ENCODE results near the gene P2RX1.
A peak's percentile ranks its signal among the peaks of the same experiment; 100 is the strongest.

Gene P2RX1

GRCh38 chr17:3923466-3924190 lies 7.4 kb upstream of the P2RX1 start:
- DNase-seq = no peak

DNA sequence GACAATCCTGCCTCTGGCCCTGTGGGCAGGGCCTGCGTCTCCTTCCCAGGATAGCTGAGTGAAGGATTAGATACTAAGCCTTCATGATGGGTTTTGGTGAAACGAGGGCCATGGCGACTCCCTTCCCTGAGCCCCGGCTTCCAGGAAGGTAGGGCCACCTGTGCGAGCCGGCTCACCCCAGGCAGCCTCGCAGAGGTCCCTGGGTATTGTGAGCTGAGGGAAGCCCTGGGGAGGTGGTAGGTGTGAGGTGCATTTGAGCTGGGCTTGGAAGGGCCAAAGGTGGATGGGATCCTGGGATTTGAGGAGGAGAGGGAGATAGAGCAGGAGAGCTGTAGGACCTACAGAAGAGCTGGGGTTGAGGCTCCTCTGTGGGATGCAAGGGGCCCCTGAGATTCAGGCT lies 6.5 kb upstream of the P2RX1 start:
- DNase-seq = no peak

- no peak for DNase-seq
These were observed 5.4 kb upstream of the P2RX1 start for GRCh38 chr17:3921502-3922319.

DNA sequence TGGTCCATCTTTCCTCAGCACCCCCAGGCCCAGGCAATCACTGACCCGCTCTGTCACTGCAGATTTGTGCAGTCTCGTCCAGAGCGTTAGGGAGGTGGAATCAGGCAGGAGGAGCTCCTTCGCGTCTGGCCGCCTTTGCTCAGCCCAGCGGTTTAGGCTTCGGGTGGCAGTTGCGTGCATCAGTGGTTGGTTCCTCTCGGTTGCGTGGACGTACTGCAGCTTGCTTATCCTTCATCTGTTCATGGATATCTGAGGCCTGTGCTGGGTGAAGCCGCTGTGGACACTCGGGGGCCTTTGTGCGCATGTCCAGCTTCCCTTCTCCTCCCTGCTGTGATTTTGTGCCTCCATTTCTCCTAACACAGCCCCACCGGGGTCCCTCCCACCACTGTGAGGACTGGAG lies 4.7 kb upstream of the P2RX1 start:
- DNase-seq = no peak

GRCh38 chr17:3919123-3919624 lies 2.9 kb upstream of the P2RX1 start:
- no peak for DNase-seq

GRCh38 chr17:3918372-3919122 lies 2.3 kb upstream of the P2RX1 start:
- DNase-seq = no peak

DNA sequence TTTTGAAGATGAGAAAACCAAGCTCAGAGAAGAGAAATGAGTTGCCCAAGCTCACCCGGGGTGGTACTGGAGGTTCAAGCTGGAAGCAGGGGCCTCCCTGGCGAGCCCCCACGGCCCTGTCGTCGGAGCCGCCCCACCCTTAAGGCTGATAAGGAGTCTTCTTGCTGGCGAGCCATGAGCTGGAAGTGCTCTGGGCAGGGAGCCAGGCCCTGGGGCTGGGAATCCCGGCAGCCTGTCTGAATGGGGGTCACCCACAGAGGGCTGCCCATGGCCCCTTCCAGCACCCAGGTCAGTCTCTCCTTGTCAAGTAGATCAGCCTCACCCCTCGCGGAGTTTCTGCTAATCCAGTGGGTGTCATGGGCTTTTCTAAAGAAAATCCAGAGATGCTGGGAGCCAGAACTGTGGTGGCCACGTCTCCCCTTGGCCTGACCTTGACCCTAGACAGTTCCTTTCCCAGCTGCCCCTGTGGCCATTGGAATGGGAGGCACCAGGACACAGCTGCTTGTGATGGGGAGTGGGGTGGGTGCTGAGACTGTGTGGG lies 1.2 kb upstream of the P2RX1 start:
- no peak for DNase-seq

DNA sequence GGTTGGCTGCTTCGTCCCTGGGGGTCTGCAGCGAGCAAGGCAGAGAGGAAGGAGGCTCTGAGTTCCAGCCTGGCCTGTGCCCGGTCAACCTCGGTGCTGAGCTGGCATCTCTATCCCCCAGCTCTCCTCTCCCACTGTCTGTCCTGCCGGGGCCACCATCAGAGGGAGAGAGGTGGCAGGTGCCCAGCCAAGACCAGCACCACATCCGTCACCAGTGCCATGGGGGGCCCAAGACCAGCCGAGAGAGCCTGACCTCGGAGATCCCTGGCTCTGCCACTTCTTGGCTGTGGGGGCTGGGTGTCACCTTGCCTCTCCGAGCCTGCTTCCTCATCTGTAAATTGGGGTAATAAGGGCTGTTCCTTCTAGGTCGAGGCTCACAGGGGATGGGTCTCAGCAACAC lies 560 bp upstream of the P2RX1 start:
- no peak for DNase-seq

DNA sequence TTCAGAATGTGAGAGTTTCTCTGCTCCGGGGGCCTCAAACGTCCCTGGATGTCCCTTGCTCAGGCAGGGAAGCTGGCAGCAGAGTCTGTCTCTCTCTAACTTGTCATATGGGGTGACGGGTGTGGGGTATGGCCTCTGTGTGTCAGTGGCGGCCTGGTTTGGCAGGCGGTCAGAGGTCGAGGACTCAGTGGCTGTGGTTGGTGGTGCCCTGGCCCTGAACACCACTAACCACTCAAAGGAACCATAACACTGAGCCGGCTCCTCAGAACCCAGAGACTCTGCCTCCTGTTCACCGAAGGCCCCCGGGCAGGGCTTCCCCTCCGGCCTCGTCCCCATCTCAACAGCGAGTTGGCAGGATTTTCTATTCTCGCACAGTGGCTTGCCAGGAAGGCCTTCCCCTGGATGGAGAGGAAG lies 677 bp downstream of the P2RX1 start:
- peak; percentile 66 for DNase-seq

DNA sequence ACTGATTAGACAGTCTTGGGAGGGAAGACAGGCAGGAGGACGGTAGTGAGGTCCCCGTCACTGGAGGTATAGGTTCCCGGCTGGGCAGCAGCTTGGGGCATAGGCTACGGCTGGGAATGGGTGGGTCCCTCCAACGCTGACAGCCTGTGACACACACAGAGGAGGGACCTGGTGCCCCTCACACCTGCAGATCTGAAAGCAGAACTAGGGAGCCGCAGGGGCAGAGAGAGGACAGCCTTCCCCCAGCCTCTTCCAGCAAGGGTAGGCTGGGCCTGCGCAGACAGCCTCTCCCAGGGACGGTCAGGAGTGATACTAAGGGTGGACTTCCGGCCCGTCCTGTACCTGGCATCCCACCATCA lies 2.0 kb downstream of the P2RX1 start:
- DNase-seq = no peak

DNA sequence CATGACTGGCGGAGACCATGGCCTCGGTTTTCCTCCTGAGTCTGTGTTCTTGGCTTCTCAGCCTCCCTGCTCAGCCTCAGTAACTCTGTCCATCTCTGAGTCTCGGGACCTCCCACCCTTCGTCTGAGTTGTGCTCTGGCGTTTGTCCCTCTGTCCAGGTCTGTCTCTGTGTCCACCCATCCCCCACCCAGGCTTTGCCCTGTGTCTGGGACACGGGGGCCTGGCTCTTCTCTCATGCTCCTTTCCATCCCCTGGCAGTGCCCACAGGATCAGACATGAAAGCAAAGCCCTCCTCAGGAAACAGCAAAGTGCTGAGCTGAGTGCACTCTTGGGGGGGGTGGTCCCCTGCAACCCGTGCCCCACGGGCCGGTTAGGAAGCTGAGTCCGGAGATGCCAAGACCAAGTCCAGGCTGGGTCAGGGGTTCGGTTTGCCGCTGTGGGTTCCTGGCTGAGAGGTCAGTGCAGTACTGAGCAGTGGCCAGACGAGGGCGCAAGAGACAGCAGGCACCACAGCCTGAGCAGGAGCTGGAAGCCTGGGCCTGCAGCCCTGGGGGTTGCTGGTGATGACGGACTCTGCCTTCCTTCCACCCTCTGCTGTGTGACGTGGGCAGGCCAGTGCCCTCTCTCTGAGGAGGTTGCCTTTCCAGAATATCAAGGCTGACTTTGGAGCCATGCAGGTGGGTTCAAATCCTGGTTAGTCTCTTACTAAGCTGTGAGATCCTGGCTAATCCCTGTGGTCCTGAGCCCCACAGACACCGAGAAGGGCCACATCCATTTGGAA lies 2.5 kb downstream of the P2RX1 start:
- peak; percentile 93 for DNase-seq

DNA sequence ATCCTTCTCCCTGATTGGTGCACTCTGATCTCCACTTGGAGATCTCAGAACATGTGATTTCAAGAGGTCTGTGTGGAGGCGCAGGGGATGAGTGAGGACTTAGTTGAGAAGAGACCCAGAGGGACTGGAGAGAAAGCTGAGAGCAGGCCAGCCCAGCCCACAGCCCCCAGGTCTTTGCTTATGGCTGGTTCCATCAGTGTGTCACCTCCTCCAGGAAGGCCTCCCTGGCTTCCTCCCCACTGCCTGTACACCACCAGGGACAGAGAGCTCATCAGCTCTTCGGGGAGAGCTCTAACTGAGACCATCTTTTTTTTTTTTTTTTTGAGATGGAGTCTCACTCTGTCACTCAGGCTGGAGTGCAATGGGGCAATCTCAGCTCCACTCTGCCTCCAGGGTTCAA lies 3.4 kb downstream of the P2RX1 start:
- no peak for DNase-seq

GRCh38 chr17:3911271-3912053 lies 4.8 kb downstream of the P2RX1 start:
- peak; percentile 80 for DNase-seq

DNA sequence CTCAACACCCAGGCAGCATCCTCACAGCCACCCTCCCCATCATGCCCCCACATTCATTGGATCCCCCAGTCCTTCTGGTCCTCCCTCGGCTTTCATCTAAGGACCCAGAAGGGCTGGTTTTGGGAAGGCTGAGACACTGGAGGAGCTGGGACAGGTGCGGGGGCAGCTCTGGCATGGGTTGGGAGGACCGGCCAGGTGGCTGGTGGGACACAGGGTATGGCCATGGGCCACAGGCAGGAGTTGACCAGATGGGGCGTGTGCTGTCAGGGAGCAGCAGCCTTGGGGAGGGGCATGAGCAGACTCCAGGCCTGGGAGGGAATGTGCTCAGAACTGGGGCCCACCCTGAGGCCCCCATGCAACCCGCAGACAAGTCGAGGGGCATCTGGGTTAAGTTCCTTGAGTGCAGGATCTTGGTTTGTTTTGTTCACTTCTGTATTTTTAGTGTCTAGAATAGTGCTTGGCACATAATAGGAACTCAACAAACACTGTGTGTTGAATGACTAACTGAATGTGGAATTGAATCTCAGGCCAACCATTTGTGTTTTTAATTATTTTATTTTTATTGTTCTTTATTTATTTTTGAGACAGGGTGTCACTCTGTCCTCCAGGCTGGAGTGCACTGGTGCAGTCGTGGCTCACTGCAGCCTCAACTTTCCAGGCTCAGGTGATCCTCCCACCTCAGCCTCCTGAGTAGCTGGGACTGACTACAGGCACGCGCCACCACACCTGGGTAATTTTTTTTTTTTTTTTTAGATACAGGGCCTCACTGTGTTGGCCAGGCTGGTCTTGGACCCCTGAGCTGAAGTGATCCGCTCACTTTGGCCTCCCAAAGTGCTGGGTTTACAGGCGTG lies 5.6 kb downstream of the P2RX1 start:
- no peak for DNase-seq

DNA sequence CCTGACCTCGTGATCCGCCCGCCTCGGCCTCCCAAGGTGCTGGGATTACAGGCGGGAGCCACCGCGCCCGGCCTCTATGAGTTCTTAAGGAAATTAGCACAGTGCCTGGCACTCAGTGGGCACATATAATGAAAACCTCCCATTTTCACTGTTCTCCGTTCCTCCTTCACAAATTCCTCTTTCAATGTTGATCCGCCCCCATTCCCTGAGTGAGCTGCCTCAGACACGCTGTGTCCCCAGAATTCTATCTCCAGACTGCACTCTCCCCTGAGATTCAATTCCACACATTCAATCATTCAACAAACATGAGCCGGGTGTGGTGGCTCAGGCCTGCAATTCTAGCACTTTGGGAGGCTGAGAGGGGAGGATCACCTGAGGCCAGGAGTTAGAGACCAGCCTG lies 7.0 kb downstream of the P2RX1 start:
- DNase-seq = no peak

GRCh38 chr17:3907483-3908216 lies 8.6 kb downstream of the P2RX1 start:
- DNase-seq = no peak

GRCh38 chr17:3906881-3907280 lies 9.4 kb downstream of the P2RX1 start:
- no peak for DNase-seq

DNA sequence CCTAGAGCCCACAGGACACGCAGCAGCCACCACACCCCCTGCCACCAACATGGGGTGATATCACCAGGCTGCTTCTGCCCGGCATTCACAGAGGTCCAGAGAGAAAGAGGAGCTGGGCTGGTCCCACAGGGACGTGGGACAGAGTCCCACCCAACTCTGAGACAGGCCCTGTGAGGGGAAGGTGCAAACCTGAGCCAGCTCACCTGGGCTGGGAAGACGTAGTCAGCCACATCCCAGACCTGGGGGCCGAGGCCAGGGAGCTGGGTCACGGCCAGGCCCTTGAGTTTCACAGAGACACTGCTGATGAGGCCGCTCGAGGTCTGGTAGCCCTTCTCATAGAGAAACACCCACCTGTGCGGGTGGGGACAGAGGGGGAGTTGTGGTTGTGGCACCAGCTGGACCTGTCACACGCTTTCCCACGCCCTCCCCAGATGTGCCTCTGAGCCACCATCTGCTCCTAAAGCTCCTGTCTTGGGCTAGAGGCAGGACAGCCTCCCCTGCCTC lies 11.2 kb downstream of the P2RX1 start:
- DNase-seq = no peak

- DNase-seq = no peak
These were observed 11.8 kb downstream of the P2RX1 start for GRCh38 chr17:3904501-3904900.

- DNase-seq = no peak
These were observed 12.4 kb downstream of the P2RX1 start for GRCh38 chr17:3903881-3904290.

Data from activated CD8-positive, alpha-beta memory T cell treated with anti-CD3 and anti-CD28 coated beads for 24 hours (primary cell).